HT1080 (cell line): Measurements from ENCODE around the gene ANKRD10. TPM values are rescaled to one million over a fixed set of nuclear protein-coding genes. Genes with fewer than 3 reads are reported as not detected.
"Not testable (repeated sequence)": the region's sequence is repeated elsewhere in the genome, so short reads cannot be mapped to it uniquely, and the experiment has no call there.

ENCODE experiments used
- DNase-seq: peaks from one replicate; pipeline ENCODE4 v3.0.0-alpha.2; 2015; ENCODE audit warnings: low read depth
- total RNA-seq: library from RNA; depleted of rRNA; stranded (reverse); fragments of >200 nt; shearing (Covaris generic); gene quantifications from 2 replicates; pipeline ENCODE4 v1.2.3, GENCODE V29; 2014

ANKRD10 gene
- total RNA-seq, 1 experiment from 2014 or later: 59.7 TPM

- DNase-seq: no peak
Measured at GRCh38 chr13:110867380-110867779, 47.5 kb downstream of the ANKRD10 start.

DNA sequence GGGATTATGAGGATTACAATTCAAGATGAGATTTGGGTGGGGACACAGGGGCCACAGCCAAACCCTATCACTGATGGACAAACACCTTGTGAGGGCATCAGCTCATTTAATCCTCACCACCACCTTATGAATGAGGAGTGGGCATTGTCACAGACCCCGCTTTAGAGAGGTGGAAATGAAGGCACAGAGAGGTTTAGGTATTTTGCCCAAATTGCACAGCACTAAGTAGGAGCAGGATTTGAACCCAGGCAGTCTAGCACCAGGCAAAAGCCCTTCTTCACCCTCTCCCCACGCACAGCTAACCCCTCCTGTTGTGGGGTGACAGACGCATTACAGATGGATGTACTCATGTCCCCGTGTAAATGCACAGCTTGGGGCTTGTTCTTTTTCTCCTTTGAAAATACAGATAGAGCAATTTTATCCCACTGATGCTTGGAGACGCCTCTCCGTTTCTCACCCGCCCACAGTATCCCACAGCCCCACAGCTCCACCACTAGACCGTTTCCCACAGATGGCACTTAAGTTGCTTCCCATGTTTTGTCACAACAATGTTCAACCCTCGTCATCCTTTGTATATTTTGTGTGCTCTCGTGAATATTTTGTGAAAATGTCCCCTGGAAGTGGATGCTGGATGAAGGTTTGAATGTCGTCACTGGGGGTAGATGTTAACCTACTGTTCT, 48.2 kb downstream of the ANKRD10 start:
- no peak for DNase-seq

DNA sequence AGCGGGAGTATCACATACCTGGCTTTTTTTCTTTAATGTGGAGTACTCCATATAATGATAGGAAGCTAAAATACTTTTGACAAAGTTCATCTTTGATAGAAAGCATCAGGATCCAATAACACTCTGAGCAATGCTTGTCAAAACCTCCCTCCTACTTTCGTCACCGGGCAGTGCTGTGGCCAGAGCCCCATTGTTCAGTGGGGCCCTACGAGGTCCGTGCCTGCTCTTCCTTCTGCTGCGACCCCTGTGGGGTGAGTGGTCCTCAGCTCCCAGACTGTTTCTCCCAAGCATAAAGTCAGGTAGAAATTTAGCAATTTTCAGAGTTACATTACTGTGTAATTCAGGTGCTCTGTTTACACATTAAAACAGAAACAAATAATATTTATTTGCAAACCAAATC, 51.2 kb downstream of the ANKRD10 start:
- DNase-seq: no peak

GRCh38 chr13:110860983-110861382, 53.9 kb downstream of the ANKRD10 start:
- DNase-seq: no peak

DNA sequence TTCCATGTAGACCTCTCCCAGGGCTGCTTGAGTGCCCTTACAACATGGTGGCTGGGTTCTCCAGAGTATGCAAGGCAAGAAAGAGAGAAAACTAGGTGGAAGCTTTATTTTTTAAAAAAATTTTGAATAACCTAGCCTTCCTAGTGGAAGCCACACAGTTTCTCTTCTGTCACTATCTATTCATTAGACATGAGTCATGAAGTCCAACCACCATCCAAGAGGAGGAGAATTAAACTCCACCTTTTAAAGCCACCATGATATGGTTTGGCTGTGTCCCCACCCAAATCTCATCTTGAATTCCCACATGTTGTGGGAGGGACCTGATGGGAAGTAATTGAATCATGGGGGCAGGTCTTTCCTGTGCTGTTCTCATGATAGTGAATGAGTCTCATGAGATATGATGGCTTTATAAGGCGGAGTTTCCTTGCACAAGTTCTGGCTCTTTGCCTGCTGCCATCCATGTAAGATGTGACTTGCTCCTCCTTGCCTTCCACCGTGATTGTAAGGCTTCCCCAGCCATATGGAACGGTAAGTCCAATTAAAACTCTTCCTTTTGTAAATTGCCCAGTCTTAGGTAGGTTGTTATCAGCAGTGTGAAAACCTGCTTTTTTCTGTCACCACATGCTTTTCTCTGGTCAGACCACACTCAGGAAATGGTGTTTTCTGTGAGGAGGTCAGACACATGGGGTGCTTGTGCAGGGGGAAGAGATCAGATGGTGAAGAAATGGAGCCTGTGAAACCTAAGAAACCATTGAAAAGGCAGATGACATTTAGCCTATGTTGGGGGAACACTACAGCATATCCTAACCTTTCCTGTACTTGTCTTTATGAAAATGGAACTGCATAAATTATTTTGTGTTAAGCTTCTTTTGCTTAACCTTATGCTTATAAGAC, 57.7 kb downstream of the ANKRD10 start:
- no peak for DNase-seq

GRCh38 chr13:110855363-110855762, 59.5 kb downstream of the ANKRD10 start:
- DNase-seq: no peak

DNA sequence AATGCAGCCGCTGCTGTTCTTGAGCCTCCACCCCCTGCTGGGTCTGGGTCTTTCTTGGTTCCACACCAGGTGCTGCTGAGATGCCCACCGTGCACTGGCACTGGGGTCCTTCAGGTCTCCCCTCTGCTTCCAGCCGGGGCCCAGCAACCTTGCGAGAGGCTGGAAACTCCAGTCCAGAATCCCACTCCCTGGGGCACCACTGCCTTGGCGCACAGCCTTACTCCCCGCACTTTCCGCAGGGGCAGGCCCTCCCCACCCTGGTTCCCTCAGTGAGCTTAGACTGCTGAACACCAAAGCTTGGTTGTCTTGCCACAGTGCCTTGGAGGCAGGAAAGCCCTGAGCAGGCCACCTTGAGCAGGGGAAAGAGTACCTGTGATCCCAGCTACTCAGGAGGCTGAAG, 60.0 kb downstream of the ANKRD10 start:
- DNase-seq: no peak

DNA sequence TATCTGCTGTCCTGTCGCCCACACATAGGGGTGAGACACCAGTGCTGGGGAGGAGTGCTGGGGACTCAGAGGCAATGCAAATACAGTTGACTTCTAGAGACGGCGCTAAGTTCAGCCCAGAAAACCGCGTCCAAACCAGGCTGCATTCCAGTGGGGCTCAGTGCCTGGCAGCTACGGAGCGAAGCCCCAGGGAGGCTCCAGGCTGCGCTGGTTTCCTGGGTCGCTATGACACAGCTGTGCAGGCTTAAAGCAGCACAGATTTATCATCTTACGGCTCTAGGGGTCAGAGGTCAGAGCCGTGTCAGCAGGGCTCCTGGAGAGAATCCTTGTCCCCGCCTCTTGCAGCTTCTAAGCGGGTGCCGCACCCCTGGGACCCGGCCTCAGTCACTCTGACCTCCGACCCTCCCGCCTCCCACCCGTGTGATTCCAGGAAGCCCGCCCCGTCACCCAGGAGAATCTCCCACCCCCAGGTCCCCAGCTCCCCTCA, 61.6 kb downstream of the ANKRD10 start:
- no peak for DNase-seq

DNA sequence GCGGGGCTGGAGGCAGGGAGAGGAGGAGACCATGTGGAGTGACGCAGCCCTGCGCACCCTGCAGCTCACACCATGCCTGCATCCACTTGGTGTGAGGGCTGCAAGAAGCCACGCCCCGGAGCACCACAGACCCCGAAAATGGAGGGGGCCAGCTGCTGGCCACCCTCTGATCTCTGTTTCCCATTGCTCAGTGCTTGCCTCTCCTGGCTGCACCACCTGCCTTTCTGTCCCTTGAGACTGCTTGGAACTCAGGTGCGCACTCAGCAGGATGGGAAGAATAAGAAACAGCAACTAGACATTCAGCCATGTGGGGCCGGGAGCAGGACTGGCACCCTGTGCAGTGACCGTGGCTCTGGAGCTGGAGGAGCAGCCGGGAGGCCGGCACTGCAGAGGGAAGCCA, 64.0 kb downstream of the ANKRD10 start:
- no peak for DNase-seq

- no peak for DNase-seq
Measured at GRCh38 chr13:110850006-110850405, 64.9 kb downstream of the ANKRD10 start.

- DNase-seq: no peak
Measured at GRCh38 chr13:110845520-110845919, 69.3 kb downstream of the ANKRD10 start.

GRCh38 chr13:110841846-110842245, 73.0 kb downstream of the ANKRD10 start:
- DNase-seq: peak; percentile 34

DNA sequence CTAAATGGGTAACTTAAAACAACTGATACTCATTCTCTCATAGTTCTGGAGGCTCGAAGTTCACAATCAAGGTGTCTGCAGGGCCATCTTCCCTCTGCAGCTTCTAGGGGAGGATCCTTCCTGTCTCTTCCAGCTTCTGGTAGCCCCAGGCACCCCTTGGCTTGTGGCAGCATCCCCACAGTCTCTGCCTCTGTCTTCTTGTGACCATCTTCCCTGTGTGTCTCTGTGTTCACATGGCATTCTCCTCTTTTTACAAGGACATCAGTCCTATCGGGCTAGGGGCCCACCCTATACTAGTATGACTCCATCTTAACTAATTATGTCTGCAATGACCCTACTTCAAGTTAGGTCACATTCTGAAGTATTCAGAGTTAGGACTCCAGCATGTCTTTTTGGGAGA, 73.5 kb downstream of the ANKRD10 start:
- no peak for DNase-seq

GRCh38 chr13:110838867-110839538, 75.9 kb downstream of the ANKRD10 start:
- DNase-seq: no peak

DNA sequence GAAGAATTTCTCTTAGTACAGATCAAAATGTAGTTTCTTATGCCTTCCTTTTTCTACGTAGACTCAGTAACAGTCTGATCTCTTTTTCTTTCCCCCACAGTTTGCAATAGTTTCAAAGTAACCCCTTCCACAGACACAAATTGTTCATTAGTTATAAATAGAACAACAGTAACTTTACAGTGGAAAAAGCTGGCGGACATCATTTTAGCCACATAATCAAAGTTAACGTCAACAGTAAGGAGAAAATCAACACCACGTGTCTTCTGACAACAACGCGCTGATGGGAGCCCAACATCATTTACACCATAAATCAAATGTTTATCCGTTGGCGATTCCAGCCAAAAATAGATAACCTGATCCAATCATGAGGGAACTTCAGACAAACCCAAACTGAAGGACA, 76.8 kb downstream of the ANKRD10 start:
- no peak for DNase-seq

DNA sequence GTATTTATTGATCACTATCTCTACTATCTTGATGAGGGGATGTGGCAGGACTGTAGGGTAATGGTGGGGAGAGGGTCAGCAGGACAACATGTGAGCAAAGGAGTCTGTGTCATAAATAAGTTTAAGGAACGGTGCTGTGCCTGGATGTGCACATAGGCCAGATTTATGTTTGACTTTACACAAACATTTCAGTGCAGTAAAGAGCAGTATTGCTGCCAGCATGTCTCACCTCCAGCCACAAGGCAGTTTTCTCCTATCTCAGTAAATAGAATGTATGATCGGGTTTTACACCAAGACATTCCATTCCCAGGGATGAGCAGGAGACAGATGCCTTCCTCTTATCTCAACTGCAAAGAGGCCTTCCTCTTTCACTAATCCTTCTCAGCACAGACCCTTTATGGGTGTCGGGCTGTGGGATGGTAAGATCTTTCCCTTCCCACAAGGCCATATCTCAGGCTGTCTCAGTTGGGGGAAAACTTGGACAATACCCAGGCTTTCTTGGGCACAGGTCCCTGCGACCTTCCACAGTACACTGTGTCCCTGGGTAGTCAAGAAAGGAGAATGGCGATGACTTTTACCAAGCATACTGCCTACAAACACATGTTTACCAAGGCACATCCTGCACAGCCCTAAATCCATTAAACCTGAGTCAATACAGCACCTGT, 77.3 kb downstream of the ANKRD10 start:
- not testable (repeated sequence) for DNase-seq

DNA sequence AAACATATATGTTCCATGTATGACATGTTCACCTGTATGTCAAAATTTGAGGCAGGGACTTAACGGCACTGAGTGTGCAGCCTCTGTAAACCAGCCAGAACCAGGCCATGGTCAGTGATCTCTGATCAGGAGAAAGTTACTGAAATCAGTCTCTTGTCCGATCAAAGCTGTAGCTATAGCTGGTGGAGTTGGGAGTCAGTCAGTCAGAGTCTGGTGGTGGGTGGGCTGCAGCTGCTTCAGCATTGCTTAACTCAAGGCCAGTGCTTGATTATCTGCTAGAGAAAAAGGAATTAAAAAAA, 78.3 kb downstream of the ANKRD10 start:
- DNase-seq: no peak

DNA sequence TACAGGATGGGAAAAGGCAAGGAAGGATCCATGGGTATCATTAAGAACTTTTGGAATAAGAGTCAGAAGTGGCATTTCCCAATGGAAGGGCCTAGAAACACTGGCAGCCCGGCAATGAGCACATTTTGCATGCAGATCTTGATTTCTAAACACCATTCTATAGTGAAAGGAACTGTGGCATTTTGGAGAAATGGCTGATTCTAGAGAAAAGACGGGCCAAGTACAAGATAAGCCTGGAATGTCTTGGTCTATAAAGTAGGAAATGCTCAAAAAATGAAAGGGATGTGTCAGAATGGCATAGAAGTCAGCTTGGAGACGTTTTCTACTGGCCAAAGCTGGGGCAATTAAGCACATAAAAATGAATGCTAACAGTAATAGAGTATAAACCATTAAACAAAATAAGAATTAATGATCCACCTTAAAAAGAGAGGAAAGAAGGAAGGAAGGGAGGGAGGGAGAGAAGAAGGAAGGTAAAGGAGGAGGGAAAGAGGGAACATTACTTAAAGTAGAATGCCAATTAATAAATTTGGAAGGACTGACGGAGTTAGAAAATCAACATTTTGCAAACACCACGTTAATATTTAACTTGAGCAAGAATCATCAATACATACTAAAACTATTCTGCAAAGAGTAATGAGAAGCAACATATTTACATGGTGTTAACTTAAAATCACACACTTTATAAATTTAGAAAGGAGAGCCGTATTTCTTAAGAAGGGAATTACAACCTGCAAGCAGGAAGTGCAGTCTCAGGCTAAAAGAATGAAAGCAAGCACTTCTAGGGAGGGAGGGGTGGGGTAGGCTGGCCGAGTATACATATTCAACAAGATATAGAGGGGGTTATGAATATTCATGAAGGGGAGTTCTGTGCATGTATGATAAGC, 78.9 kb downstream of the ANKRD10 start:
- no peak for DNase-seq

DNA sequence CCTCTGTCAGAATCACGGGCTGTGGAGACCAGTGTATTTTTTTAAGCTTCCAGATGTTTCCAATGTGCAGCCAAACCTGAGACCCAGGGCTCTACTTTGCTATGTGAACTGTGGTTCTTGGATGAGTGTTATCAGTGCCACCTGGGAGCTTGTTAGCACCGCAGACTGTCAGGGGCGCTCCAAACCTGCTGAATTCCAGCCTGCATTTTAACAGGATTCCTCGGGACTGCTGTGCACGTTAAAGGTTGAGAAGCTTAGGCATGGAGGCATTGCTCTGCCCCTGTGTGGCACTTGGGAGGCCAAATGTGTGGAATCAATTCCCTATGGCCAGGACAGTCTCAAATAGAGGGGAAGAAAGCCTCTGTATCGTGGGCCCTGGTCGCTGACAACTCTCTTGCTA, 80.3 kb downstream of the ANKRD10 start:
- DNase-seq: no peak

GRCh38 chr13:110832531-110832930, 82.3 kb downstream of the ANKRD10 start:
- DNase-seq: no peak

GRCh38 chr13:110832205-110832479, 82.7 kb downstream of the ANKRD10 start:
- no peak for DNase-seq
